ENCODE measurements around the gene RPP25. TPM values are rescaled to one million over a fixed set of nuclear protein-coding genes. Genes with fewer than 3 reads are reported as not detected.

RPP25 gene
- total RNA-seq, 3 donors from 2014 or later (not counting 1 experiment from before 2014, with no cell fraction given) = 0.21 to 0.84 (median 0.50) TPM

GRCh38 chr15:74955796-74956647 is 550 bp downstream of the RPP25 start:
- Histone ChIP-seq H3K27me3 (ENCODE audit: control insufficient read depth, insufficient read depth, low read length) (peaks cover 30% of the 10 kb centered on the region), H3K4me1 (ENCODE audit: control insufficient read depth, insufficient read depth, low read length) (peaks cover 33% of the 10 kb centered on the region), H3K36me3 (ENCODE audit: control insufficient read depth, insufficient read depth, low read length) (no peaks in the 10 kb centered on the region), H3K9me3 (ENCODE audit: control insufficient read depth, insufficient read depth, low read length) (no peaks in the 10 kb centered on the region), H3K4me3 (ENCODE audit: low read length) (peak overlapping the region; percentile 16), H3K27ac (ENCODE audit: low read length) (no peak overlapping the region)
- DNase-seq (peak; percentile 48 to 77), ATAC-seq (peak; percentile 52 to 67 (median 64))
- 26% methylated on average over 88 of the region's 88 CpGs for WGBS (ENCODE audit: insufficient coverage)
- peaks cover 6 to 22% of the 10 kb centered on the region in 2 donors for H3K4me1 Mint-ChIP-seq
- TF ChIP-seq CTCF (IDR thresholded peaks at IDR 0.05) = peak; percentile 13
- H3K27me3 Mint-ChIP-seq (ENCODE audit: low read depth in 2 of 2) = peaks cover 30 to 38% of the 10 kb centered on the region in 2 donors
- no peaks in the 10 kb centered on the region for H3K9me3 Mint-ChIP-seq
- intact Hi-C loops (cut with micrococcal nuclease) = loop anchor here (2.0 kb wide), 1 partner anchor 249 kb away; no protein-coding TSS in a partner anchor
- H3K4me3 Mint-ChIP-seq = peak overlapping the region; percentile 25
- no peak overlapping the region for H3K27ac Mint-ChIP-seq
- no peaks in the 10 kb centered on the region for H3K36me3 Mint-ChIP-seq

- intact Hi-C loops (cut with micrococcal nuclease) = no loop called here
- peaks cover 27% of the 10 kb centered on the region for H3K27me3 ChIP-seq (ENCODE audit: control insufficient read depth, insufficient read depth, low read length)
- 91% methylated on average over 7 of the region's 8 CpGs for WGBS (ENCODE audit: insufficient coverage)
Observed at GRCh38 chr15:74955017-74955416, 1.6 kb downstream of the RPP25 start.

GRCh38 chr15:74954515-74954914 is 2.1 kb downstream of the RPP25 start:
- Histone ChIP-seq H3K27ac (ENCODE audit: low read length) (no peak overlapping the region), H3K36me3 (ENCODE audit: control insufficient read depth, insufficient read depth, low read length) (no peaks in the 10 kb centered on the region), H3K9me3 (ENCODE audit: control insufficient read depth, insufficient read depth, low read length) (no peaks in the 10 kb centered on the region), H3K4me3 (ENCODE audit: low read length) (no peak overlapping the region), H3K4me1 (ENCODE audit: control insufficient read depth, insufficient read depth, low read length) (peaks cover 33% of the 10 kb centered on the region), H3K27me3 (ENCODE audit: control insufficient read depth, insufficient read depth, low read length) (peaks cover 25% of the 10 kb centered on the region)
- no peaks in the 10 kb centered on the region for H3K9me3 Mint-ChIP-seq
- no peak for DNase-seq
- no peak overlapping the region for H3K27ac Mint-ChIP-seq
- no peaks in the 10 kb centered on the region for H3K36me3 Mint-ChIP-seq
- H3K4me1 Mint-ChIP-seq = peaks cover 6 to 22% of the 10 kb centered on the region in 2 donors
- H3K27me3 Mint-ChIP-seq (ENCODE audit: low read depth in 2 of 2) = peaks cover 19 to 24% of the 10 kb centered on the region in 2 donors
- intact Hi-C loops (cut with micrococcal nuclease) = loop anchor here (5.0 kb wide), 1 partner anchor 582 kb away; no protein-coding TSS in a partner anchor
- no peak for ATAC-seq
- no peak overlapping the region for H3K4me3 Mint-ChIP-seq
- no peak for TF ChIP-seq CTCF (IDR thresholded peaks at IDR 0.05)

More at GRCh38 chr15:74955017-74955416, 1.6 kb downstream of the RPP25 start:
- H3K4me1 ChIP-seq (ENCODE audit: control insufficient read depth, insufficient read depth, low read length) = peaks cover 33% of the 10 kb centered on the region
- no peaks in the 10 kb centered on the region for H3K9me3 ChIP-seq (ENCODE audit: control insufficient read depth, insufficient read depth, low read length)
- Mint-ChIP-seq H3K27ac (no peak overlapping the region), H3K9me3 (no peaks in the 10 kb centered on the region), H3K4me1 (peaks cover 6 to 22% of the 10 kb centered on the region in 2 donors), H3K36me3 (no peaks in the 10 kb centered on the region), H3K4me3 (no peak overlapping the region), H3K27me3 (ENCODE audit: low read depth in 2 of 2) (peaks cover 24 to 29% of the 10 kb centered on the region in 2 donors)
- TF ChIP-seq CTCF (IDR thresholded peaks at IDR 0.05) = no peak
- no peaks in the 10 kb centered on the region for H3K36me3 ChIP-seq (ENCODE audit: control insufficient read depth, insufficient read depth, low read length)
- no peak overlapping the region for H3K4me3 ChIP-seq (ENCODE audit: low read length)
- ATAC-seq (no peak), DNase-seq (no peak)
- H3K27ac ChIP-seq (ENCODE audit: low read length) = no peak overlapping the region

Data from natural killer cell (primary cell).